NCI-H748 (cell line): ENCODE results near the gene MANF.

Experiments
- DNase-seq: peaks from one replicate; lab custom pipeline; 2025; ENCODE audit not compliant: unreplicated experiment; lab: John Stamatoyannopoulos, UW

MANF gene

GRCh38 chr3:51422211-51422610 lies 37.1 kb downstream of the MANF start:
- no peak for DNase-seq

- no peak for DNase-seq
Measured at GRCh38 chr3:51426921-51427320, 41.8 kb downstream of the MANF start.

- no peak for DNase-seq
Measured at GRCh38 chr3:51429138-51429537, 44.0 kb downstream of the MANF start.

GRCh38 chr3:51434110-51434509 lies 49.0 kb downstream of the MANF start:
- DNase-seq, result no peak

GRCh38 chr3:51434746-51435327 lies 49.7 kb downstream of the MANF start:
- peak; percentile 33 for DNase-seq

- no peak for DNase-seq
Measured at GRCh38 chr3:51436998-51437639, 52.0 kb downstream of the MANF start.
